Panc1 (cell line): ENCODE measurements around the gene MYO5B. TPM values are rescaled to one million over a fixed set of nuclear protein-coding genes. Genes with fewer than 3 reads are reported as not detected.
A peak's percentile ranks its signal among the peaks of the same experiment; 100 is the strongest.

ENCODE experiments used
- ATAC-seq: fragments of 200-7000 bp; cut with Tn5 transposase; 2 replicates; pipeline ENCODE4 v1.9.1; 2020; ENCODE audit warnings: mild to moderate bottlenecking, moderate library complexity
- BruUV-seq: library from RNA; stranded (reverse); fragments of 400-500 nt; replicated peaks from 2 replicates; lab custom pipeline; 2021; lab: Mats Ljungman, UMichigan
- CTCF ChIA-PET: fragments of 300-600 bp; sonication (Branson Sonifier 250); formaldehyde crosslinking; loops from one replicate; lab custom pipeline; 2022; ENCODE audit warnings: antibody characterized with exemption; lab: Charles Lee
- POLR2A ChIA-PET: fragments of 300-600 bp; sonication (Branson Sonifier 250); formaldehyde crosslinking; loops from one replicate; lab custom pipeline; 2022; ENCODE audit warnings: antibody characterized with exemption; lab: Charles Lee
- DNase-seq: peaks from one replicate; pipeline ENCODE4 v3.0.0-alpha.2; 2010; ENCODE audit warnings: low read depth, low spot score
- H3K27ac ChIP-seq: 2 replicates; pipeline ENCODE4 v1.5.1; 2011; ENCODE audit warnings: mild to moderate bottlenecking, low read length, inconsistent platforms
- H3K27me3 ChIP-seq: fragments of 200-500 bp; sonication (Bioruptor generic); 2 replicates; pipeline ENCODE4 v1.6.0; 2014; ENCODE audit warnings: low read length, inconsistent platforms; ENCODE audit not compliant: control insufficient read depth, insufficient read depth
- H3K36me3 ChIP-seq: fragments of 200-500 bp; sonication (Bioruptor generic); 2 replicates; pipeline ENCODE4 v1.5.1; 2014; ENCODE audit warnings: inconsistent platforms, mild to moderate bottlenecking, low read length, moderate library complexity; ENCODE audit not compliant: control insufficient read depth, insufficient read depth
- H3K4me1 ChIP-seq: 2 replicates; pipeline ENCODE4 v1.5.1; 2011; ENCODE audit warnings: inconsistent platforms, mild to moderate bottlenecking, low read length, moderate library complexity; ENCODE audit not compliant: control insufficient read depth, insufficient read depth
- H3K4me3 ChIP-seq, 2 experiments: 2 replicates each; pipeline ENCODE4 v1.5.1; 2011 to 2012; ENCODE audit warnings: low read depth in 2 of 2, low read length in 2 of 2, mild to moderate bottlenecking in 2 of 2, inconsistent platforms in 1 of 2, moderate library complexity in 1 of 2
- H3K9me3 ChIP-seq: fragments of 200-500 bp; sonication (Bioruptor generic); 2 replicates; pipeline ENCODE4 v1.5.1; 2014; ENCODE audit warnings: low read depth, mild to moderate bottlenecking, inconsistent platforms, low read length, moderate library complexity; ENCODE audit not compliant: control insufficient read depth, insufficient read depth
- POLR2AphosphoS5 ChIP-seq: IDR thresholded peaks from 2 replicates; pipeline ENCODE4 v1.6.1; 2012; ENCODE audit warnings: mild to moderate bottlenecking, low read depth, low read length, moderate library complexity
- SIN3A ChIP-seq: IDR thresholded peaks from 2 replicates; pipeline ENCODE4 v1.6.1; 2012; ENCODE audit warnings: low read depth, mild to moderate bottlenecking, low read length, moderate library complexity, borderline replicate concordance; ENCODE audit not compliant: insufficient read depth
- TCF7L2 ChIP-seq: IDR thresholded peaks from 2 replicates; pipeline ENCODE4 v1.6.1; 2011; ENCODE audit warnings: mild to moderate bottlenecking, low read depth, low read length, inconsistent platforms
- in situ Hi-C: cut with HindIII; loops from 2 replicates; pipeline ENCODE4 v1.10.0; 2016; ENCODE audit warnings: low sequenced_read_pairs, low pct_unique_long_range_greater_than_20kb
- intact Hi-C: fragments of 100-400 bp; cut with micrococcal nuclease; formaldehyde crosslinking; loops from one replicate; pipeline ENCODE4 v1.10.0; 2022; ENCODE audit not compliant: unreplicated experiment
- total RNA-seq: library from RNA; stranded (reverse); gene quantifications from one replicate; pipeline ENCODE4 v1.2.1, GENCODE V29; 2021; ENCODE audit not compliant: unreplicated experiment
- TF ChIP-seq, protein P1 (sequence below), 2 experiments: IDR thresholded peaks; 2 replicates each; pipeline ENCODE4 v1.6.1; 2011 to 2012; ENCODE audit warnings: low read depth in 2 of 2, control low read depth in 1 of 2, low read length in 1 of 2, mild to moderate bottlenecking in 1 of 2, moderate library complexity in 1 of 2; ENCODE audit not compliant: insufficient read depth in 1 of 2
- TF ChIP-seq, protein P2 (sequence below): fragments of 450-650 bp; IDR thresholded peaks from 2 replicates; pipeline ENCODE4 v1.5.1; 2017; ENCODE audit warnings: mild to moderate bottlenecking

MYO5B gene
- total RNA-seq, 1 experiment from 2014 or later = 0.31 TPM

DNA sequence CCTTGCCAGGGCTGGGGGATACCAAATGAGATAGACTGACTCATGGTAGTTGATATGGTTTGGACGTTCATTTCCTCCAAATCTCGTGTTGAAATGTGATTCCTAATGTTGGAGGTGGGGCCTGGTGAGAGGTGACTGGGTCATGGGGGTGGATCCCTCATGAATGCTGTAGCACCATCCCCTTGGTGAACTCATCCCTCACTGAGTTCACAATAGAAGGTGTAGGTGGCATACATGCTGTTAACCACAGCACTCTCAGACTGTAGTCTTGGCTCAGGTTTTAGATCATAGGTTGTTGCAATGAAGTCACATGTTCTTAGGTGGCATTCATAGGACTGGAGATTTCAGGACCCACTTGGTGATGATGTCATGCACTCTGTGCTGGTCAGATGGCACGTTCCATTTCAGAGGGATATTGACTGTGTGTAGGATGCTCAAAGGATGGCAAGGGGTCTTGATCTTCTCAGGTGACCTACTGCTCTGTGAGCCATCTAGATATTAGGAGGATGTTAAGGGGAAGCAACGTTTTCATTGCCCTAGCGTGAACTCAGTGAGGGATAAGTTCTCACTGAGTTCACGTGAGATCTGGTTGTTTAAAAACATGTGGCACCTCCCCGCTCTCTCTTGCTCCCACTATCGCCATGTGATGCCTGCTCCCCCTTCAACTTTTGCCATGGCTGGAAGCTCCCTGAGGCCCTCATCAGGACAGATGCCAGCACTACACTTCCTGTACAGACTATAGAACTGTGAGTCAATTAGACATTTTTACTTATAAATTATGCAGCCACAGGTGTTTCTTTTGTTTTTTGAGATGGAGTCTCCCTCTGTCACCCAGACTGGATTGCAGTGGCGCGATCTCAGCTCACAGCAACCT is 307.8 kb downstream of the MYO5B start:
- BruUV-seq = no TSS peak
- H3K4me1 ChIP-seq = no peaks in the 10 kb centered on the region
- intact Hi-C loops = no loop called here
- H3K36me3 ChIP-seq = no peaks in the 10 kb centered on the region
- no peak overlapping the region for H3K27ac ChIP-seq
- H3K4me3 ChIP-seq = no peak overlapping the region
- peaks cover 3% of the 10 kb centered on the region; the same call in 1 of the 2 replicates for H3K27me3 ChIP-seq
- in situ Hi-C loops = no loop called here
- H3K9me3 ChIP-seq = no peaks in the 10 kb centered on the region
- ChIA-PET CTCF (no interaction called here), POLR2A (no interaction called here)
- TF ChIP-seq POLR2AphosphoS5 = no peak
- TF ChIP-seq, protein P1, sequence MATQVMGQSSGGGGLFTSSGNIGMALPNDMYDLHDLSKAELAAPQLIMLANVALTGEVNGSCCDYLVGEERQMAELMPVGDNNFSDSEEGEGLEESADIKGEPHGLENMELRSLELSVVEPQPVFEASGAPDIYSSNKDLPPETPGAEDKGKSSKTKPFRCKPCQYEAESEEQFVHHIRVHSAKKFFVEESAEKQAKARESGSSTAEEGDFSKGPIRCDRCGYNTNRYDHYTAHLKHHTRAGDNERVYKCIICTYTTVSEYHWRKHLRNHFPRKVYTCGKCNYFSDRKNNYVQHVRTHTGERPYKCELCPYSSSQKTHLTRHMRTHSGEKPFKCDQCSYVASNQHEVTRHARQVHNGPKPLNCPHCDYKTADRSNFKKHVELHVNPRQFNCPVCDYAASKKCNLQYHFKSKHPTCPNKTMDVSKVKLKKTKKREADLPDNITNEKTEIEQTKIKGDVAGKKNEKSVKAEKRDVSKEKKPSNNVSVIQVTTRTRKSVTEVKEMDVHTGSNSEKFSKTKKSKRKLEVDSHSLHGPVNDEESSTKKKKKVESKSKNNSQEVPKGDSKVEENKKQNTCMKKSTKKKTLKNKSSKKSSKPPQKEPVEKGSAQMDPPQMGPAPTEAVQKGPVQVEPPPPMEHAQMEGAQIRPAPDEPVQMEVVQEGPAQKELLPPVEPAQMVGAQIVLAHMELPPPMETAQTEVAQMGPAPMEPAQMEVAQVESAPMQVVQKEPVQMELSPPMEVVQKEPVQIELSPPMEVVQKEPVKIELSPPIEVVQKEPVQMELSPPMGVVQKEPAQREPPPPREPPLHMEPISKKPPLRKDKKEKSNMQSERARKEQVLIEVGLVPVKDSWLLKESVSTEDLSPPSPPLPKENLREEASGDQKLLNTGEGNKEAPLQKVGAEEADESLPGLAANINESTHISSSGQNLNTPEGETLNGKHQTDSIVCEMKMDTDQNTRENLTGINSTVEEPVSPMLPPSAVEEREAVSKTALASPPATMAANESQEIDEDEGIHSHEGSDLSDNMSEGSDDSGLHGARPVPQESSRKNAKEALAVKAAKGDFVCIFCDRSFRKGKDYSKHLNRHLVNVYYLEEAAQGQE (IDR thresholded peaks at IDR 0.05; ENCODE audit: insufficient read depth in 1 of 2, low read depth in 2 of 2, low read length in 1 of 2) = no peak
- TF ChIP-seq, protein P2, sequence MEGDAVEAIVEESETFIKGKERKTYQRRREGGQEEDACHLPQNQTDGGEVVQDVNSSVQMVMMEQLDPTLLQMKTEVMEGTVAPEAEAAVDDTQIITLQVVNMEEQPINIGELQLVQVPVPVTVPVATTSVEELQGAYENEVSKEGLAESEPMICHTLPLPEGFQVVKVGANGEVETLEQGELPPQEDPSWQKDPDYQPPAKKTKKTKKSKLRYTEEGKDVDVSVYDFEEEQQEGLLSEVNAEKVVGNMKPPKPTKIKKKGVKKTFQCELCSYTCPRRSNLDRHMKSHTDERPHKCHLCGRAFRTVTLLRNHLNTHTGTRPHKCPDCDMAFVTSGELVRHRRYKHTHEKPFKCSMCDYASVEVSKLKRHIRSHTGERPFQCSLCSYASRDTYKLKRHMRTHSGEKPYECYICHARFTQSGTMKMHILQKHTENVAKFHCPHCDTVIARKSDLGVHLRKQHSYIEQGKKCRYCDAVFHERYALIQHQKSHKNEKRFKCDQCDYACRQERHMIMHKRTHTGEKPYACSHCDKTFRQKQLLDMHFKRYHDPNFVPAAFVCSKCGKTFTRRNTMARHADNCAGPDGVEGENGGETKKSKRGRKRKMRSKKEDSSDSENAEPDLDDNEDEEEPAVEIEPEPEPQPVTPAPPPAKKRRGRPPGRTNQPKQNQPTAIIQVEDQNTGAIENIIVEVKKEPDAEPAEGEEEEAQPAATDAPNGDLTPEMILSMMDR = peak; percentile 33; the same call in 1 of the 2 replicates
- no peak for TF ChIP-seq SIN3A
- no peak for TF ChIP-seq TCF7L2
- no peak for DNase-seq
- no peak for ATAC-seq

DNA sequence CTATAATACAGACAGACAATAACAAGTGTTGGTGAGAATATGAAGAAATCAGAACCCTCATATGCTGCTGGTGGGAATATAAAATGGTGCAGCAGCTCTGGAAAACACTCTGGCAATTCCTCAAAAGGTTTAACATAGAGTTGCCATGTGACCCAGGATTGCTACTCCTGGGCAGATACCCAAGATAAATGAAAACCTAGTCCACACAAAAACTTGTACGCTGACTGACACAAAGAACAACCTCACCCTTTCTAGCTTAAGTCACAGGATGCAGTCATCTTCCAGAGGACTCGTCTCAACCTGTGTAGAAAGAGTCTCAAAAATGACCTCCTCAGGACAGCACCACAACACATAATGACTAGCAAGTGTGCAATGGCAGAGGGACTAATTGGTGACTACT is 310.0 kb downstream of the MYO5B start:
- TF ChIP-seq, protein P2 = no peak
- TF ChIP-seq SIN3A (no peak), POLR2AphosphoS5 (no peak), TCF7L2 (no peak)
- TF ChIP-seq, protein P1 (IDR thresholded peaks at IDR 0.05; ENCODE audit: insufficient read depth in 1 of 2, low read depth in 2 of 2, low read length in 1 of 2) = no peak
- in situ Hi-C loops = no loop called here
- ATAC-seq (no peak), DNase-seq (no peak)
- no peak overlapping the region for H3K27ac ChIP-seq
- CTCF ChIA-PET = no interaction called here
- H3K4me3 ChIP-seq = no peak overlapping the region
- H3K9me3 ChIP-seq = no peaks in the 10 kb centered on the region
- intact Hi-C loops = no loop called here
- no TSS peak for BruUV-seq
- H3K36me3 ChIP-seq = no peaks in the 10 kb centered on the region
- H3K27me3 ChIP-seq = peaks cover 3% of the 10 kb centered on the region; the same call in 1 of the 2 replicates
- POLR2A ChIA-PET = no interaction called here
- no peaks in the 10 kb centered on the region for H3K4me1 ChIP-seq
